Common myeloid progenitor, CD34-positive (primary cell): ENCODE data around the gene CD8A.
"Not testable (repeated sequence)": the region's sequence is repeated elsewhere in the genome, so short reads cannot be mapped to it uniquely, and the experiment has no call there.

Experiments
- CTCF ChIA-PET: fragments of 350-600 bp; sonication (Branson Sonifier 250); formaldehyde crosslinking; loops from one replicate; lab custom pipeline; 2021; ENCODE audit warnings: antibody characterized with exemption; lab: Charles Lee
- POLR2A ChIA-PET: fragments of 350-600 bp; sonication (Branson Sonifier 250); formaldehyde crosslinking; loops from one replicate; lab custom pipeline; 2021; ENCODE audit warnings: antibody characterized with exemption; lab: Charles Lee
- DNase-seq, 3 donors: peaks; one replicate each; pipeline versions ENCODE4 v3.0.0 to v3.0.0-alpha.2; 2013
- H3K27ac ChIP-seq, 2 experiments: 1 replicate in 1 of 2; 2 replicates in 1 of 2; pipeline ENCODE4 v1.7.0; 2013; ENCODE audit warnings: inconsistent platforms in 2 of 2, low read length in 2 of 2, mild to moderate bottlenecking in 2 of 2, low read depth in 1 of 2, moderate library complexity in 1 of 2; ENCODE audit not compliant: severe bottlenecking in 2 of 2, insufficient read depth in 1 of 2, poor library complexity in 1 of 2
- H3K27me3 ChIP-seq, 5 experiments: replicated peaks in 2 of 5; 1 replicate in 3 of 5; 2 replicates in 2 of 5; pipeline versions ENCODE4 v1.6.1 to v1.7.0; 2013; ENCODE audit warnings: low read length in 4 of 5, mild to moderate bottlenecking in 2 of 5, moderate library complexity in 2 of 5, inconsistent platforms in 1 of 5; ENCODE audit not compliant: insufficient read depth in 5 of 5, control insufficient read depth in 4 of 5
- H3K36me3 ChIP-seq, 4 experiments: 1 replicate in 2 of 4; 2 replicates in 2 of 4; pipeline versions ENCODE4 v1.6.1 to v1.7.0; 2013; ENCODE audit warnings: low read length in 3 of 4, control low read depth in 1 of 4, mild to moderate bottlenecking in 1 of 4; ENCODE audit not compliant: control insufficient read depth in 4 of 4, insufficient read depth in 4 of 4
- H3K4me1 ChIP-seq, 4 experiments: 1 replicate in 3 of 4; 2 replicates in 1 of 4; pipeline versions ENCODE4 v1.6.1 to v1.7.1; 2013; ENCODE audit warnings: low read length in 3 of 4, mild to moderate bottlenecking in 3 of 4, control low read depth in 1 of 4, inconsistent platforms in 1 of 4, moderate library complexity in 1 of 4; ENCODE audit not compliant: control insufficient read depth in 4 of 4, insufficient read depth in 4 of 4; ENCODE audit errors: control extremely low read depth in 1 of 4
- H3K4me3 ChIP-seq, 7 experiments: 1 replicate in 4 of 7; 2 replicates in 3 of 7; pipeline versions ENCODE4 v1.5.1 to v1.7.0; 2013; ENCODE audit warnings: mild to moderate bottlenecking in 7 of 7, low read length in 6 of 7, moderate library complexity in 6 of 7, inconsistent platforms in 2 of 7, low read depth in 2 of 7, control low read depth in 1 of 7; ENCODE audit not compliant: insufficient read depth in 4 of 7, control insufficient read depth in 1 of 7; ENCODE audit errors: extremely low read depth in 1 of 7
- H3K9me3 ChIP-seq, 5 experiments: 1 replicate in 4 of 5; 2 replicates in 1 of 5; pipeline versions ENCODE4 v1.6.1 to v1.7.1; 2013; ENCODE audit warnings: low read length in 4 of 5, mild to moderate bottlenecking in 2 of 5, inconsistent platforms in 1 of 5, low read depth in 1 of 5, moderate library complexity in 1 of 5; ENCODE audit not compliant: control insufficient read depth in 4 of 5, insufficient read depth in 2 of 5; ENCODE audit errors: control extremely low read depth in 1 of 5
- WGBS: methylation state at CpG from one replicate; pipeline ENCODE4 v1.1.5; 2013; ENCODE audit not compliant: insufficient coverage; 5-methylcytosine and 5-hydroxymethylcytosine counted together

The CD8A gene

DNA sequence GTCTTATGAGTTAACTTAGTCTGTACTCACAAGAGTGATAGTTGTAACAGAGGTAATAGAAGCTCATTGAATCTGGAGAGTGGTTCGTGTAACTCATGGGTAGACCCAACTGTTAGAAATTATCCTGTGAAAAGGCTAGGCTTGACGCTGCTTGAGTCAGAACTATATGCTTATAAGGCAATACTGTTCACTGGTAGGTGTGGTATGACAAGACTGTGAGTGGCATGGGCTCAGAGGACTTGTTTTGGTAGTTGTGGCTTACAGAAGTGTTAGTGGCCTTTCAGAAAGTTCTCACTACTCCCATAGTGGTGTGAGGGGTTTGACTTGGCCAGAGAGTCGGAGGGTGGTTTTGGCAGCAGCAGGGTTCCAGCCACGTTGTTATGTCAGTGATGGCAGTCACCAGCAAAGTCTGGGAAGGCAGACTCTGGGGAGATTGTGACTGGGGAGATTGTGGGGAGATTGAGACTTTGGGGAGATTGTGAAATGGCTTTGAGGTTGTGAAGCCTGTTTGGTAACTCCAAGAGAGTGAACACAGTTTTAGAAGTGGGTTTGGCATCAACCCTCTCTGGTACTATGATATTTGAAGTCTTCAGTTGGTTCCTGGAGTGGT lies 48.7 kb downstream of the CD8A start:
- DNase-seq, H3K27me3 ChIP-seq, H3K4me3 ChIP-seq, H3K9me3 ChIP-seq, POLR2A ChIA-PET, H3K27ac ChIP-seq, H3K4me1 ChIP-seq: not testable (repeated sequence)
- CTCF ChIA-PET = interaction anchor here (1.2 kb wide), 1 partner anchor 22 kb away, joined by 3 read pairs; no protein-coding TSS in a partner anchor
- H3K36me3 ChIP-seq = peaks cover 14 to 33% (median 28%) of the 10 kb centered on the region in 4 experiments
- WGBS = no CpG with 5 or more reads among the region's 4 CpGs

DNA sequence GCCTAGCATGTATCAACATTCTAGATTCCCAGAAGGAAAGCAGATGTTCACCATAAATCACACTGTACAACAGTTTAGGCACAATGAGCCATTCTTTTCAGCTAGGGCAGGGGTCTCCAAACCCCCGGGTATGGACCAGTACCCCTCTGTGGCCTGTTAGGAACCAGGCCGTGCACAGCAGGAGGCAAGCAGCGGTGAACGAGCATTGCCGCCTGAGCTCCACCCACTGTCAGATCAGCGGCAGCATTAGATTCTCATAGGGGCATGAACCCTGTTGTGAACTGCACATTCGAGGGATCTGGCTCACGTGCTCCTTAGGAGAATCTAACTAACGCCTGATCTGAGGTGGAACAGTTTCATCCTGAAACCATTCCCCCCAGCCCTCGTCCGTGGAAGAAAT lies 50.8 kb downstream of the CD8A start:
- POLR2A ChIA-PET, CTCF ChIA-PET, H3K9me3 ChIP-seq, H3K27ac ChIP-seq, H3K27me3 ChIP-seq, H3K4me3 ChIP-seq, DNase-seq, H3K4me1 ChIP-seq: not testable (repeated sequence)
- WGBS = no CpG with 5 or more reads among the region's 11 CpGs
- H3K36me3 ChIP-seq = peaks cover 6 to 17% (median 11%) of the 10 kb centered on the region in 4 experiments

DNA sequence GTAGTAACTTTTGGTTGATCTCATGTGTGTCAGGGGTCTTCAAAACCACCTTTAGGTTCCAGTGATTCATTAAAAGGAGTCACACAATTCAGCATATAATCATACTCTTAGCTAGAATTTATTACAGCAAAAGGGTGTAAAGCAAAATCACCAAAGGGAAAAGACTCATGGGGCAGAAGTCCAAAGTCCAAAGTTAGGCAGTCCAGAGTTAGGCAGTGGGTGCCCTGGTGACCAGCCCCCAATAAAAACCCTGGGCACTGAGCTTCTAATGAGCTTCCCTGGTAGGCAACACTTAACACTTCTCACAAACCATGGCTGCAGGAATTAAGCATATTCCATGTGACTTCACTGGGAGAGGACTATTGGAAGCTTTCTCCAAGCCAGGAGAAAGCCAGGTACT lies 51.2 kb downstream of the CD8A start:
- H3K4me1 ChIP-seq, H3K4me3 ChIP-seq, H3K9me3 ChIP-seq, H3K27ac ChIP-seq, DNase-seq, POLR2A ChIA-PET, CTCF ChIA-PET, H3K27me3 ChIP-seq: not testable (repeated sequence)
- peaks cover 4 to 14% (median 10%) of the 10 kb centered on the region in 4 experiments for H3K36me3 ChIP-seq

DNA sequence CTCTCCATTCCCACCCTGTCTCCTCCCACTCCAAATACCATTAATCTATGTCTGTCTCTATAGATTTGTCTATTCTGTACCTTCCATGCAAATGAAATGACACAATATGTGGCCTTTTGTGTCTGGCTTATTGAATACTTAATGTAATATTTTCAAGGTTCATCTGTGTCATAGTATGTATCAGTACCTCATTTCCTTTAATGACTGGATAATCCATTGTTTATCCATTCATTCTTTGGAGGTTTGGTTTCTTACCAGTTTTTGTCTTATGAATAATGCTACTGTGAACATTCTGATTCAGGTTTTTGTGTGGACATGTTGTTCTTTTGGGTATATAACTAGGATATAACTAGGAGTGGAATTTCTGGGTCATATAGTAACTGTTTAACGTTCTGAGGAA lies 55.8 kb downstream of the CD8A start:
- no CpG with 5 or more reads among the region's 1 CpG for WGBS
- POLR2A ChIA-PET = not testable (repeated sequence)

More for the DNA sequence above, 55.8 kb downstream of the CD8A start:
- H3K4me1 ChIP-seq, DNase-seq, H3K9me3 ChIP-seq, H3K4me3 ChIP-seq, H3K27me3 ChIP-seq, H3K27ac ChIP-seq, H3K36me3 ChIP-seq, CTCF ChIA-PET: not testable (repeated sequence)
